ENCODE data around the gene MDN1.

Gene MDN1

GRCh38 chr6:89597988-89598387 is 221.6 kb downstream of the MDN1 start:
- Histone ChIP-seq H3K9ac (ENCODE audit: low read depth, low read length) (no peak overlapping the region), H3K27me3 (ENCODE audit: insufficient read depth, low read length) (no peaks in the 10 kb centered on the region), H3K4me3 (ENCODE audit: low read length) (no peak overlapping the region), H3K9me3 (ENCODE audit: insufficient read depth, low read depth, low read length) (no peaks in the 10 kb centered on the region), H3K27ac (ENCODE audit: low read depth, low read length) (no peak overlapping the region), H3K4me1 (ENCODE audit: insufficient read depth, low read length) (no peaks in the 10 kb centered on the region), H3K36me3 (ENCODE audit: insufficient read depth, low read length) (no peaks in the 10 kb centered on the region)
- WGBS: 59% methylated on average over 3 of the region's 3 CpGs

- Histone ChIP-seq H3K4me3 (ENCODE audit: low read length) (no peak overlapping the region), H3K4me1 (ENCODE audit: insufficient read depth, low read length) (no peaks in the 10 kb centered on the region), H3K27me3 (ENCODE audit: insufficient read depth, low read length) (no peaks in the 10 kb centered on the region), H3K9me3 (ENCODE audit: insufficient read depth, low read depth, low read length) (no peaks in the 10 kb centered on the region), H3K9ac (ENCODE audit: low read depth, low read length) (no peak overlapping the region), H3K36me3 (ENCODE audit: insufficient read depth, low read length) (no peaks in the 10 kb centered on the region), H3K27ac (ENCODE audit: low read depth, low read length) (no peak overlapping the region)
- 88% methylated on average over 2 of the region's 2 CpGs for WGBS
These were observed 222.2 kb downstream of the MDN1 start for GRCh38 chr6:89597372-89597771.

GRCh38 chr6:89596484-89596883 is 223.1 kb downstream of the MDN1 start:
- no peaks in the 10 kb centered on the region for H3K27me3 ChIP-seq (ENCODE audit: insufficient read depth, low read length)
- H3K36me3 ChIP-seq (ENCODE audit: insufficient read depth, low read length): no peaks in the 10 kb centered on the region
- no peak overlapping the region for H3K27ac ChIP-seq (ENCODE audit: low read depth, low read length)
- no peaks in the 10 kb centered on the region for H3K4me1 ChIP-seq (ENCODE audit: insufficient read depth, low read length)
- 88% methylated on average over 1 of the region's 1 CpG for WGBS
- H3K4me3 ChIP-seq (ENCODE audit: low read length): no peak overlapping the region
- no peaks in the 10 kb centered on the region for H3K9me3 ChIP-seq (ENCODE audit: insufficient read depth, low read depth, low read length)
- no peak overlapping the region for H3K9ac ChIP-seq (ENCODE audit: low read depth, low read length)

- Histone ChIP-seq H3K27ac (ENCODE audit: low read depth, low read length) (no peak overlapping the region), H3K9ac (ENCODE audit: low read depth, low read length) (no peak overlapping the region), H3K4me3 (ENCODE audit: low read length) (no peak overlapping the region), H3K9me3 (ENCODE audit: insufficient read depth, low read depth, low read length) (no peaks in the 10 kb centered on the region), H3K4me1 (ENCODE audit: insufficient read depth, low read length) (no peaks in the 10 kb centered on the region), H3K27me3 (ENCODE audit: insufficient read depth, low read length) (no peaks in the 10 kb centered on the region), H3K36me3 (ENCODE audit: insufficient read depth, low read length) (no peaks in the 10 kb centered on the region)
- WGBS: 98% methylated on average over 2 of the region's 2 CpGs
These were observed 223.5 kb downstream of the MDN1 start for GRCh38 chr6:89596056-89596455.
